Bronchial epithelial cell (primary cell): ENCODE results near the gene TIA1. TPM values are rescaled to one million over a fixed set of nuclear protein-coding genes. Genes with fewer than 3 reads are reported as not detected.
"Not testable (repeated sequence)": the region's sequence is repeated elsewhere in the genome, so short reads cannot be mapped to it uniquely, and the experiment has no call there.

ENCODE experiments used
- DNase-seq: peaks from one replicate; pipeline ENCODE4 v3.0.0-alpha.2; 2010; ENCODE audit warnings: low read depth
- FAIRE-seq: peaks from 2 replicates; lab custom pipeline; 2011; peaks lifted over from hg19 to GRCh38; lab: Jason Lieb, UNC
- H3K27me3 ChIP-seq: 2 replicates; pipeline ENCODE4 v1.5.1; 2011; ENCODE audit warnings: low read length; ENCODE audit not compliant: control insufficient read depth, insufficient read depth
- H3K36me3 ChIP-seq: 2 replicates; pipeline ENCODE4 v1.5.1; 2011; ENCODE audit warnings: low read length; ENCODE audit not compliant: control insufficient read depth, insufficient read depth
- H3K4me3 ChIP-seq: 2 replicates; pipeline ENCODE4 v1.5.1; 2011; ENCODE audit warnings: mild to moderate bottlenecking, low read depth, low read length, control low read depth
- CTCF ChIP-seq: IDR thresholded peaks from 2 replicates; pipeline ENCODE4 v1.5.1; 2011; ENCODE audit warnings: mild to moderate bottlenecking, moderate library complexity, low read length, control low read depth, inconsistent platforms; ENCODE audit not compliant: insufficient read depth, severe bottlenecking
- total RNA-seq: library from RNA; depleted of rRNA; stranded (reverse); fragments of >200 nt; gene quantifications from 2 replicates; pipeline ENCODE4 v1.2.1, GENCODE V29; 2014

TIA1 gene
- total RNA-seq, 1 donor from 2014 or later, result 58.7 TPM

GRCh38 chr2:70226781-70227180, 21.6 kb downstream of the TIA1 start:
- Histone ChIP-seq H3K36me3 (peaks cover 8% of the 10 kb centered on the region), H3K4me3 (no peak overlapping the region), H3K27me3 (no peaks in the 10 kb centered on the region)
- FAIRE-seq (no peak), DNase-seq (no peak)
- TF ChIP-seq CTCF, result no peak

- not testable (repeated sequence) for FAIRE-seq, H3K36me3 ChIP-seq
Observed at GRCh38 chr2:70223305-70223704, 25.1 kb downstream of the TIA1 start.

GRCh38 chr2:70214953-70215549, 33.4 kb downstream of the TIA1 start:
- Histone ChIP-seq H3K4me3 (no peak overlapping the region), H3K36me3 (peaks cover 5% of the 10 kb centered on the region), H3K27me3 (no peaks in the 10 kb centered on the region)
- TF ChIP-seq CTCF, result no peak
- DNase-seq, result no peak
- FAIRE-seq, result no peak

More at GRCh38 chr2:70223305-70223704, 25.1 kb downstream of the TIA1 start:
- H3K4me3 ChIP-seq, DNase-seq, H3K27me3 ChIP-seq: not testable (repeated sequence)

GRCh38 chr2:70214365-70214764, 34.1 kb downstream of the TIA1 start:
- no peak for DNase-seq
- Histone ChIP-seq H3K27me3 (no peaks in the 10 kb centered on the region), H3K4me3 (no peak overlapping the region), H3K36me3 (peaks cover 2% of the 10 kb centered on the region)
- no peak for TF ChIP-seq CTCF
- no peak for FAIRE-seq

GRCh38 chr2:70212298-70212932, 36.0 kb downstream of the TIA1 start:
- no peak for FAIRE-seq

GRCh38 chr2:70211595-70211994, 36.8 kb downstream of the TIA1 start:
- Histone ChIP-seq H3K4me3 (no peak overlapping the region), H3K36me3 (peaks cover 2% of the 10 kb centered on the region), H3K27me3 (no peaks in the 10 kb centered on the region)
- TF ChIP-seq CTCF, result no peak
- DNase-seq (no peak), FAIRE-seq (no peak)

More at GRCh38 chr2:70212298-70212932, 36.0 kb downstream of the TIA1 start:
- Histone ChIP-seq H3K4me3 (no peak overlapping the region), H3K27me3 (no peaks in the 10 kb centered on the region), H3K36me3 (peaks cover 2% of the 10 kb centered on the region)
- TF ChIP-seq CTCF, result no peak
- no peak for DNase-seq
